ENCODE results near the gene HMX2. TPM values are rescaled to one million over a fixed set of nuclear protein-coding genes. Genes with fewer than 3 reads are reported as not detected.

HMX2 gene
- total and polyA plus RNA-seq, 2 experiments from 2014 or later, result not detected

DNA sequence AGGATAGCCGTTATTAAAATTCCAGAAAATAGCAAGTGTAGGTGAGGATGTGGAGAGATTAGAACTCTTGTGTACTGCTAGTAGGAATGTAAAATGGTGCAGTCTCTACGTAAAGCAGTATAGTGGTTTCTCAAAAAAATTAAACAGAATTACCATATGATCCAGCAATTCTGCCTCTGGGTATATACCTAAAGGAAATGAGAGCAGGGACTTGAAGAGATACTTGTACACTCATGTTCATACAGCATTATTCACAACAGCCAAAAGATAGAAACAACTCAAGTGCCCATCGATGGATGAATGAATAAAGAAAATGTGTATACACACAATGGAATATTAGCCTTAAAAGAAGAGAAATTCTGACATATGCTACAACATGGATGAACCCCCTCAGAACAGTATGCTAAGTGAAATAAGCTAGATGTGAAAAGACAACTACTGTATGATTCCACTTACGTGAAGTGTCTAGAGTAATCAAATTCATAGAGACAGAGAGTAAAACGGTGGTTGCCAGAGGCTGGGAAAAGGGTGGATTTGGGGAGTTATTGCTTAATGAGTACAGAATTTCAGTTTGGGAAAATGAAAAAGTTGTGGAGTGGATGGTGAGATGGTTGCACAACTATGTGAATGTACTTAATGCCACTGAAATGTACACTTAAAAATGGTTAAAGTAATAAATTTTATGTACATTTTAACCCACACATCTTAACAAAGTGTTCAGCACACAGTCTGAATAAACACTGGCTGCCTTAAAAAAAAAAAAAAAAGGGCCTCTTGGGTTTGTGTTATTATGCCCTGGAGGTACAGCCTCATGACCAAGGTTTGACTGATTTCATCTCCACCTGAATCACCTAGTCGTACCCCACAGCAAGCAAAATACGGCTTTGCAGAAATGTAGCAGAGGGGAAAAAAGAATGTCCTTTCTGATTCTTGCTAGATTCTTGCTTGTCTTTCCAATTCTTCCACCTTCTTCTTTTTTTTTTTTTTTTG, 32.5 kb downstream of the HMX2 start:
- in situ Hi-C loops (cut with MboI), result no loop called here
- no peak for DNase-seq

DNA sequence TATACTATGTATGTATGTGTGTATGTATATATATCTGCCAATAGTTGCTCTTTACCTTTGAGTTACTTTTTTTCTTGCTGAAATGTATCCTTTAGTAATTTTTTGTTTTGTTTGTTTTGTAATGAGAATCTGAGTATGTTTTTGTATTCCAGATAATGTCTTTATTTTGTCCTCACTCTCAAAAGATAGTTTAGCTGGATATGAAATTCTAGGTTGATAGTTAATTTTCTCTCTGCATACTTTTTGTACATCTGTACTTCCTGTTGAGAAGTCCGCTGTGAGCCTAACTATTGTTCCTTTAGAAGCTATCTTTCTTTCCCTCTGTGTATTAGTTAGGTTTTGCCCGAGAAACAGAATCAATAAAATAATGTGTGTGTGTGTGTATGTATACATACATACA, 35.8 kb downstream of the HMX2 start:
- Histone ChIP-seq H4K20me1 (ENCODE audit: insufficient read depth) (no peaks in the 10 kb centered on the region), H3K27me3 (replicated peaks; ENCODE audit: insufficient read depth) (no peaks in the 10 kb centered on the region), H3K4me2 (ENCODE audit: unreplicated experiment) (no peak overlapping the region), H3K79me2 (ENCODE audit: insufficient read depth) (no peaks in the 10 kb centered on the region), H3K9me3 (ENCODE audit: low read depth) (no peaks in the 10 kb centered on the region), H3K27ac (no peak overlapping the region), H3F3A (ENCODE audit: insufficient read depth) (no peaks in the 10 kb centered on the region), H3K9me2 (ENCODE audit: insufficient read depth) (no peaks in the 10 kb centered on the region), H3K4me3 (no peak overlapping the region), H3K4me1 (ENCODE audit: insufficient read depth) (no peaks in the 10 kb centered on the region), H3K9ac (no peak overlapping the region), H3K36me3 (ENCODE audit: low read depth) (0 out of 2 replicates have a peak, but pooled peaks cover 5% of the 10 kb centered on the region), H2AFZ (no peak overlapping the region)
- in situ Hi-C loops (cut with MboI), result no loop called here
- WGBS, 2 experiments (ENCODE audit: low coverage in 1 of 2, low lambda C conversion rate in 2 of 2, missing lambda C conversion rate in 2 of 2), result 94 to 96% methylated on average over 2 of the region's 2 CpGs
- no peak for TF ChIP-seq EZH2phosphoT487 (IDR thresholded peaks at IDR 0.05; ENCODE audit: insufficient read depth, low read depth)
- TF ChIP-seq EZH2 (IDR thresholded peaks at IDR 0.05; ENCODE audit: insufficient read depth, poor library complexity, severe bottlenecking), result no peak
- DNase-seq, result no peak

More for the DNA sequence above, 32.5 kb downstream of the HMX2 start:
- Histone ChIP-seq H3K27ac (no peak overlapping the region), H3K9me3 (ENCODE audit: low read depth) (no peaks in the 10 kb centered on the region), H3K9me2 (ENCODE audit: insufficient read depth) (no peaks in the 10 kb centered on the region), H3F3A (ENCODE audit: insufficient read depth) (no peaks in the 10 kb centered on the region), H3K36me3 (ENCODE audit: low read depth) (no peaks in the 10 kb centered on the region), H3K4me2 (ENCODE audit: unreplicated experiment) (no peak overlapping the region), H2AFZ (no peak overlapping the region), H3K9ac (no peak overlapping the region), H4K20me1 (ENCODE audit: insufficient read depth) (no peaks in the 10 kb centered on the region), H3K4me1 (ENCODE audit: insufficient read depth) (no peaks in the 10 kb centered on the region), H3K79me2 (ENCODE audit: insufficient read depth) (no peaks in the 10 kb centered on the region), H3K27me3 (replicated peaks; ENCODE audit: insufficient read depth) (no peaks in the 10 kb centered on the region), H3K4me3 (no peak overlapping the region)
- TF ChIP-seq EZH2phosphoT487 (IDR thresholded peaks at IDR 0.05; ENCODE audit: insufficient read depth, low read depth), result no peak
- no peak for TF ChIP-seq EZH2 (IDR thresholded peaks at IDR 0.05; ENCODE audit: insufficient read depth, poor library complexity, severe bottlenecking)
- WGBS, 2 experiments (ENCODE audit: low coverage in 1 of 2, low lambda C conversion rate in 2 of 2, missing lambda C conversion rate in 2 of 2), result 91% methylated on average over 7 of the region's 7 CpGs

GRCh38 chr10:123187781-123188180, 39.8 kb downstream of the HMX2 start:
- H4K20me1 ChIP-seq (ENCODE audit: insufficient read depth), result no peaks in the 10 kb centered on the region
- H3F3A ChIP-seq (ENCODE audit: insufficient read depth), result no peaks in the 10 kb centered on the region
- H3K9me3 ChIP-seq (ENCODE audit: low read depth), result no peaks in the 10 kb centered on the region
- DNase-seq, result no peak
- 0 out of 2 replicates have a peak, but pooled peaks cover 5% of the 10 kb centered on the region for H3K36me3 ChIP-seq (ENCODE audit: low read depth)
- WGBS, 2 experiments (ENCODE audit: low coverage in 1 of 2, low lambda C conversion rate in 2 of 2, missing lambda C conversion rate in 2 of 2), result 98% methylated on average over 5 of the region's 5 CpGs
- in situ Hi-C loops (cut with MboI), result no loop called here
- no peak overlapping the region for H2AFZ ChIP-seq
- no peaks in the 10 kb centered on the region for H3K27me3 ChIP-seq (replicated peaks; ENCODE audit: insufficient read depth)
- no peak overlapping the region for H3K4me3 ChIP-seq
- H3K79me2 ChIP-seq (ENCODE audit: insufficient read depth), result no peaks in the 10 kb centered on the region
- no peak for TF ChIP-seq EZH2phosphoT487 (IDR thresholded peaks at IDR 0.05; ENCODE audit: insufficient read depth, low read depth)
- no peak for TF ChIP-seq EZH2 (IDR thresholded peaks at IDR 0.05; ENCODE audit: insufficient read depth, poor library complexity, severe bottlenecking)
- no peaks in the 10 kb centered on the region for H3K9me2 ChIP-seq (ENCODE audit: insufficient read depth)
- no peak overlapping the region for H3K27ac ChIP-seq
- no peak overlapping the region for H3K9ac ChIP-seq
- no peaks in the 10 kb centered on the region for H3K4me1 ChIP-seq (ENCODE audit: insufficient read depth)
- H3K4me2 ChIP-seq (ENCODE audit: unreplicated experiment), result no peak overlapping the region

- no peak for TF ChIP-seq EZH2 (IDR thresholded peaks at IDR 0.05; ENCODE audit: insufficient read depth, poor library complexity, severe bottlenecking)
- no peak for TF ChIP-seq EZH2phosphoT487 (IDR thresholded peaks at IDR 0.05; ENCODE audit: insufficient read depth, low read depth)
- Histone ChIP-seq H3K27ac (no peak overlapping the region), H3K36me3 (ENCODE audit: low read depth) (no peaks in the 10 kb centered on the region), H3K79me2 (ENCODE audit: insufficient read depth) (no peaks in the 10 kb centered on the region), H4K20me1 (ENCODE audit: insufficient read depth) (no peaks in the 10 kb centered on the region), H3K9ac (no peak overlapping the region), H3K4me2 (ENCODE audit: unreplicated experiment) (no peak overlapping the region), H2AFZ (no peak overlapping the region), H3K27me3 (replicated peaks; ENCODE audit: insufficient read depth) (no peaks in the 10 kb centered on the region), H3K9me3 (ENCODE audit: low read depth) (no peaks in the 10 kb centered on the region), H3F3A (ENCODE audit: insufficient read depth) (no peaks in the 10 kb centered on the region), H3K9me2 (ENCODE audit: insufficient read depth) (no peaks in the 10 kb centered on the region), H3K4me3 (no peak overlapping the region), H3K4me1 (ENCODE audit: insufficient read depth) (no peaks in the 10 kb centered on the region)
- 97 to 98% methylated on average over 8 of the region's 8 CpGs for WGBS, 2 experiments (ENCODE audit: low coverage in 1 of 2, low lambda C conversion rate in 2 of 2, missing lambda C conversion rate in 2 of 2)
- in situ Hi-C loops (cut with MboI), result no loop called here
- no peak for DNase-seq
Observed at GRCh38 chr10:123191886-123192285, 44.0 kb downstream of the HMX2 start.
